H1 (cell line): Measurements from ENCODE around the gene UFD1. TPM values are rescaled to one million over a fixed set of nuclear protein-coding genes. Genes with fewer than 3 reads are reported as not detected.

Experiments used
- CTCF ChIA-PET: fragments of 300-600 bp; sonication (Branson Sonifier 250); formaldehyde crosslinking; loops from one replicate; lab custom pipeline; 2021; ENCODE audit not compliant: partially characterized antibody; lab: Charles Lee
- POLR2A ChIA-PET: fragments of 300-600 bp; sonication (Branson Sonifier 250); formaldehyde crosslinking; loops from one replicate; lab custom pipeline; 2021; ENCODE audit warnings: inconsistent platforms; ENCODE audit not compliant: partially characterized antibody; lab: Charles Lee
- DNase-seq, 2 experiments: peaks; one replicate each; pipeline versions ENCODE4 v3.0.0 to v3.0.0-alpha.2; 2010 to 2022; ENCODE audit warnings: low spot score in 2 of 2, low read depth in 1 of 2, mixed read lengths in 1 of 2
- FAIRE-seq: peaks from 2 replicates; lab custom pipeline; 2011; peaks lifted over from hg19 to GRCh38; lab: Jason Lieb, UNC
- H2AFZ ChIP-seq: 2 replicates; pipeline ENCODE4 v1.8.1; 2012; ENCODE audit warnings: low read length, inconsistent platforms
- H2AK5ac ChIP-seq: 2 replicates; pipeline ENCODE4 v1.6.1; 2013; ENCODE audit warnings: low read depth, low read length
- H2BK120ac ChIP-seq: replicated peaks from 2 replicates; pipeline ENCODE3; 2013; ENCODE audit warnings: low read depth, low read length, inconsistent platforms
- H2BK12ac ChIP-seq: 2 replicates; pipeline ENCODE4 v1.6.1; 2013; ENCODE audit warnings: low read depth, low read length
- H2BK15ac ChIP-seq: 2 replicates; pipeline ENCODE4 v1.6.1; 2013; ENCODE audit warnings: low read length
- H2BK20ac ChIP-seq: 2 replicates; pipeline ENCODE4 v1.6.1; 2013; ENCODE audit warnings: low read length
- H2BK5ac ChIP-seq: 2 replicates; pipeline ENCODE4 v1.6.1; 2013; ENCODE audit warnings: low read depth, low read length
- H3K14ac ChIP-seq: 2 replicates; pipeline ENCODE4 v1.6.1; 2013; ENCODE audit warnings: inconsistent platforms; ENCODE audit not compliant: insufficient read length
- H3K18ac ChIP-seq: 2 replicates; pipeline ENCODE4 v1.6.1; 2013; ENCODE audit warnings: low read length; ENCODE audit errors: extremely low read depth
- H3K23ac ChIP-seq: 2 replicates; pipeline ENCODE4 v1.6.1; 2013; ENCODE audit warnings: inconsistent platforms; ENCODE audit not compliant: insufficient read length
- H3K23me2 ChIP-seq: 2 replicates; pipeline ENCODE4 v1.6.1; 2013; ENCODE audit warnings: low read depth, low read length
- H3K27ac ChIP-seq: 2 replicates; pipeline ENCODE4 v1.6.1; 2011; ENCODE audit warnings: low read depth, low read length, inconsistent platforms
- H3K27me3 ChIP-seq, 4 experiments: replicated peaks in 1 of 4; 1 replicate in 1 of 4; 2 replicates in 3 of 4; pipeline versions ENCODE4 v1.6.1 to v1.8.1; 2011 to 2013; ENCODE audit warnings: low read length in 3 of 4, mild to moderate bottlenecking in 3 of 4, inconsistent platforms in 2 of 4, mixed read lengths in 2 of 4, moderate library complexity in 1 of 4; ENCODE audit not compliant: control insufficient read depth in 3 of 4, insufficient read depth in 3 of 4; ENCODE audit errors: extremely low read depth in 1 of 4
- H3K36me3 ChIP-seq, 4 experiments: 2 replicates each; pipeline versions ENCODE4 v1.6.1 to v1.8.1; 2011 to 2013; ENCODE audit warnings: mild to moderate bottlenecking in 4 of 4, low read length in 3 of 4, moderate library complexity in 2 of 4, control low read depth in 1 of 4, inconsistent platforms in 1 of 4; ENCODE audit not compliant: insufficient read depth in 4 of 4, control insufficient read depth in 2 of 4
- H3K4ac ChIP-seq: replicated peaks from 2 replicates; pipeline ENCODE3; 2013; ENCODE audit warnings: low read length, low read depth, mixed read lengths, inconsistent platforms; ENCODE audit not compliant: insufficient read length
- H3K4me1 ChIP-seq, 4 experiments: replicated peaks in 1 of 4; 1 replicate in 1 of 4; 2 replicates in 3 of 4; pipeline versions ENCODE4 v1.6.1 to v1.8.1; 2011 to 2013; ENCODE audit warnings: low read length in 3 of 4, inconsistent platforms in 2 of 4, mixed read lengths in 1 of 4; ENCODE audit not compliant: insufficient read depth in 4 of 4, control insufficient read depth in 3 of 4
- H3K4me2 ChIP-seq, 2 experiments: 2 replicates each; pipeline versions ENCODE4 v1.6.1 to v1.8.1; 2011 to 2013; ENCODE audit warnings: low read depth in 2 of 2, low read length in 2 of 2, control low read depth in 1 of 2, inconsistent platforms in 1 of 2, mild to moderate bottlenecking in 1 of 2; ENCODE audit not compliant: insufficient read depth in 1 of 2
- H3K4me3 ChIP-seq, 4 experiments: fragments of 200-600, 300-600 bp in 1 of 4; sonication (generic), shearing (Covaris generic), sonication (Bioruptor Twin) in 1 of 4; 2 replicates each; pipeline versions ENCODE4 v1.5.1 to v1.8.1; 2011 to 2016; ENCODE audit warnings: low read length in 4 of 4, low read depth in 3 of 4, control low read depth in 2 of 4, inconsistent platforms in 2 of 4, mild to moderate bottlenecking in 2 of 4, mixed read lengths in 1 of 4, moderate library complexity in 1 of 4; ENCODE audit not compliant: insufficient read depth in 2 of 4; ENCODE audit errors: extremely low read depth in 1 of 4
- H3K56ac ChIP-seq: replicated peaks from 2 replicates; pipeline ENCODE3; 2013; ENCODE audit warnings: low read depth, mild to moderate bottlenecking, mixed read lengths, low read length, inconsistent platforms; ENCODE audit not compliant: insufficient read length
- H3K79me1 ChIP-seq: 2 replicates; pipeline ENCODE4 v1.6.1; 2013; ENCODE audit warnings: low read depth, low read length, control low read depth
- H3K79me2 ChIP-seq, 2 experiments: 2 replicates each; pipeline versions ENCODE4 v1.6.1 to v1.8.1; 2012 to 2013; ENCODE audit warnings: low read length in 2 of 2, mild to moderate bottlenecking in 2 of 2, inconsistent platforms in 1 of 2; ENCODE audit not compliant: insufficient read depth in 2 of 2, control insufficient read depth in 1 of 2
- H3K9ac ChIP-seq, 4 experiments: replicated peaks in 1 of 4; 1 replicate in 1 of 4; 2 replicates in 3 of 4; pipeline versions ENCODE4 v1.6.1 to v1.8.1; 2011 to 2013; ENCODE audit warnings: low read depth in 3 of 4, low read length in 3 of 4, control low read depth in 2 of 4, mild to moderate bottlenecking in 2 of 4, moderate library complexity in 2 of 4, inconsistent platforms in 1 of 4; ENCODE audit errors: extremely low read depth in 1 of 4
- H3K9me3 ChIP-seq, 2 experiments: 2 replicates each; pipeline versions ENCODE4 v1.6.1 to v1.8.1; 2012 to 2013; ENCODE audit warnings: mild to moderate bottlenecking in 2 of 2, moderate library complexity in 2 of 2, control low read depth in 1 of 2, inconsistent platforms in 1 of 2, low read depth in 1 of 2, low read length in 1 of 2, mixed read lengths in 1 of 2; ENCODE audit not compliant: insufficient read depth in 2 of 2
- H4K20me1 ChIP-seq, 2 experiments: replicated peaks in 1 of 2; 2 replicates each; pipeline versions ENCODE3 to v1.8.1; 2011 to 2013; ENCODE audit warnings: inconsistent platforms in 2 of 2, low read length in 2 of 2, mild to moderate bottlenecking in 1 of 2; ENCODE audit not compliant: insufficient read depth in 2 of 2, control insufficient read depth in 1 of 2
- H4K5ac ChIP-seq: 2 replicates; pipeline ENCODE4 v1.6.1; 2013; ENCODE audit warnings: low read length, low read depth, mixed read lengths, inconsistent platforms; ENCODE audit not compliant: insufficient read length
- H4K8ac ChIP-seq: 2 replicates; pipeline ENCODE4 v1.8.0; 2013; ENCODE audit warnings: mild to moderate bottlenecking, moderate library complexity, low read length, inconsistent platforms; ENCODE audit not compliant: insufficient read depth; ENCODE audit errors: extremely low read depth
- H4K91ac ChIP-seq: replicated peaks from 2 replicates; pipeline ENCODE3; 2013; ENCODE audit warnings: low read length, mixed read lengths, inconsistent platforms; ENCODE audit not compliant: insufficient read length
- BRCA1 ChIP-seq: IDR thresholded peaks from 2 replicates; pipeline ENCODE4 v1.6.1; 2012; ENCODE audit warnings: low read depth, low read length, improper control_type of control experiment
- CHD2 ChIP-seq: IDR thresholded peaks from 2 replicates; pipeline ENCODE4 v1.6.1; 2012; ENCODE audit warnings: low read length, improper control_type of control experiment
- EP300 ChIP-seq, 2 experiments: IDR thresholded peaks; 1 replicate in 1 of 2; 2 replicates in 1 of 2; pipeline ENCODE4 v1.6.1; 2011 to 2012; ENCODE audit warnings: low read depth in 2 of 2, low read length in 2 of 2, mild to moderate bottlenecking in 2 of 2, borderline replicate concordance in 1 of 2, inconsistent platforms in 1 of 2, moderate library complexity in 1 of 2
- HDAC2 ChIP-seq, 2 experiments: fragments of 300-600 bp in 1 of 2; sonication (generic) in 1 of 2; IDR thresholded peaks; 2 replicates each; pipeline ENCODE4 v1.6.1; 2011 to 2012; ENCODE audit warnings: low read depth in 2 of 2, low read length in 2 of 2, mild to moderate bottlenecking in 2 of 2, moderate library complexity in 2 of 2, borderline replicate concordance in 1 of 2, inconsistent platforms in 1 of 2
- HDAC6 ChIP-seq: IDR thresholded peaks from one replicate; pipeline ENCODE4 v1.7.1; 2012; ENCODE audit warnings: low read depth, mild to moderate bottlenecking, inconsistent platforms, low read length, moderate library complexity
- KDM1A ChIP-seq: fragments of 200-600, 300-600 bp; sonication (generic); IDR thresholded peaks from 2 replicates; pipeline ENCODE4 v1.7.1; 2016; ENCODE audit warnings: mild to moderate bottlenecking, low read length, borderline replicate concordance
- KDM4A ChIP-seq: IDR thresholded peaks from one replicate; pipeline ENCODE4 v1.7.1; 2012; ENCODE audit warnings: low read depth, mild to moderate bottlenecking, moderate library complexity, low read length, inconsistent platforms; ENCODE audit not compliant: severe bottlenecking
- POU5F1 ChIP-seq: IDR thresholded peaks from 2 replicates; pipeline ENCODE4 v1.6.1; 2011; ENCODE audit warnings: low read depth, mild to moderate bottlenecking, low read length, moderate library complexity
- RBBP5 ChIP-seq: IDR thresholded peaks from 2 replicates; pipeline ENCODE4 v1.7.1; 2012; ENCODE audit warnings: low read depth, mild to moderate bottlenecking, inconsistent platforms, low read length, moderate library complexity, borderline replicate concordance
- SP2 ChIP-seq: IDR thresholded peaks from 2 replicates; pipeline ENCODE4 v1.6.1; 2012; ENCODE audit warnings: mild to moderate bottlenecking, low read length, inconsistent platforms
- TAF1 ChIP-seq: IDR thresholded peaks from 2 replicates; pipeline ENCODE4 v1.6.1; 2011; ENCODE audit warnings: mild to moderate bottlenecking, low read depth, low read length
- TAF7 ChIP-seq: optimal IDR thresholded peaks from 2 replicates; pipeline ENCODE3; 2011; ENCODE audit warnings: low read depth, mild to moderate bottlenecking, inconsistent platforms, low read length, moderate library complexity, borderline replicate concordance
- WGBS, 2 experiments: shearing (Covaris generic) in 1 of 2; methylation state at CpG; one replicate each; pipeline versions ENCODE4 v1.1.6 to v1.1.7; 2013 to 2015; ENCODE audit warnings: low lambda C conversion rate in 2 of 2, mixed read lengths in 2 of 2, inconsistent platforms in 1 of 2, low coverage in 1 of 2, missing lambda C conversion rate in 1 of 2; ENCODE audit not compliant: insufficient replicate concordance in 2 of 2, insufficient coverage in 1 of 2, insufficient read length in 1 of 2; ENCODE audit errors: extremely low coverage in 1 of 2, missing lambda C conversion rate in 1 of 2; 5-methylcytosine and 5-hydroxymethylcytosine counted together
- polyA plus RNA-seq, 7 experiments: library from polyadenylated mRNA; depleted of rRNA in 3 of 7; stranded (reverse) in 5 of 7; unstranded in 2 of 7; fragments of >200 nt in 5 of 7; fragments of 200-250 nt in 2 of 7; gene quantifications; 1 replicate in 5 of 7; 2 replicates in 1 of 7; 4 replicates in 1 of 7; pipeline versions ENCODE4 v1.2.1 to v1.2.3, GENCODE V29; 2011 to 2013; ENCODE audit warnings: missing spikeins in 2 of 7, mixed read lengths in 2 of 7
- total RNA-seq: library from RNA; stranded (reverse); fragmentation: NEBNext Ultra II Directional; extraction: Animal tissue kit (Norgen Biotek cat#: 25700); gene quantifications from 2 replicates; pipeline ENCODE4 v1.2.1, GENCODE V29; 2021

UFD1 gene
- total and polyA plus RNA-seq, 2 of the 8 experiments (the other 6 are each of a cell fraction or from before 2014, with no cell fraction given) = 74.6 to 116 TPM

DNA sequence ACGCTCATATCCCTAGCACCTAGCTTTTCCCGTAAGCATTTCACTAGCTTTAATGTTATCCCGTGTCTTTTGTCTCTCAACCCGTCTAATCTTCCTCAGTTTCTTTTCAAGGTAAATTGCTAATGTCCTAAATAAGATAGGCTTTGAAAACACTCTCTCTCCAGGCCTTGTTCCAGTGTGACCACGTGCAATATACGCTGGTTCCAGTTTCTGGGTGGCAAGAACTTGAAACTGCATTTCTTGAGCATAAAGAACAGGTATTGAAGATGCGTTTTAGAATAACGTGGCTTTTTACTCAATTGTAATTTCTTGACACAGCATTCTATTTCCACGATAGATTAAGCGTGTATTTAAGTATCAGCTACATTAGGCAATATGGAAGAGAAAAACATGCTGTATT lies 1.8 kb upstream of the UFD1 start:
- Histone ChIP-seq H3K23ac (no peak overlapping the region), H3K56ac (no peak overlapping the region), H2AK5ac (no peak overlapping the region), H3K4ac (no peak overlapping the region), H2BK120ac (no peak overlapping the region), H3K9ac (peak overlapping the region in 2 of 4 experiments; percentile 47 to 99; a peak in 2 of 7 replicates), H3K14ac (no peak overlapping the region), H2BK5ac (no peak overlapping the region), H4K20me1 (peaks cover 0 to 10% of the 10 kb centered on the region in 2 experiments), H3K79me1 (peaks cover 5% of the 10 kb centered on the region), H4K5ac (no peak overlapping the region), H3K18ac (no peak overlapping the region), H3K27me3 (no peaks in the 10 kb centered on the region), H3K79me2 (peaks cover 3 to 40% of the 10 kb centered on the region in 2 experiments; a peak in 3 of 4 replicates), H2BK20ac (no peak overlapping the region), H2AFZ (no peak overlapping the region), H3K23me2 (peaks cover 14% of the 10 kb centered on the region), H2BK15ac (no peak overlapping the region), H3K4me3 (peak overlapping the region; percentile 82 to 99 (median 94); a peak in 7 of 8 replicates), H2BK12ac (no peak overlapping the region), H3K27ac (no peak overlapping the region), H3K9me3 (no peaks in the 10 kb centered on the region), H3K36me3 (peaks cover 16 to 33% (median 22%) of the 10 kb centered on the region in 4 experiments), H3K4me1 (peaks cover 0 to 8% (median 1%) of the 10 kb centered on the region in 4 experiments; a peak in 2 of 7 replicates), H4K91ac (no peak overlapping the region), H4K8ac (no peak overlapping the region), H3K4me2 (peak overlapping the region; percentile 61 to 99)
- ChIA-PET CTCF (interaction anchor here (0.6 to 1.6 kb wide), 2 partner anchors 11 to 15 kb away, joined by 3 to 5 read pairs; no protein-coding TSS in a partner anchor), POLR2A (interaction anchor here (1.0 to 3.7 kb wide), 10 partner anchors 8 to 306 kb away, joined by 3 to 33 read pairs (median 5); partner anchors contain the start of genes C22orf39, HIRA and MRPL40)
- DNase-seq (no peak), FAIRE-seq (no peak)
- WGBS, 2 experiments = 78% methylated on average over 10 of the region's 10 CpGs; no CpG with 5 or more reads in 1 of the 2 experiments
- TF ChIP-seq HDAC2 (IDR thresholded peaks at IDR 0.05; ENCODE audit: borderline replicate concordance in 1 of 2, low read depth in 2 of 2, low read length in 2 of 2) (no peak), CHD2 (no peak), KDM4A (no peak), EP300 (IDR thresholded peaks at IDR 0.05; ENCODE audit: borderline replicate concordance in 1 of 2, low read depth in 2 of 2, low read length in 2 of 2) (no peak), BRCA1 (no peak), TAF1 (no peak), POU5F1 (no peak), TAF7 (no peak), HDAC6 (no peak), SP2 (no peak), KDM1A (no peak), RBBP5 (no peak)
